ENCODE measurements around the gene RCOR2.

RCOR2 gene

GRCh38 chr11:63907063-63907462 is 9.9 kb downstream of the RCOR2 start:
- DNase-seq = no peak
- TF ChIP-seq GATA1 (IDR thresholded peaks at IDR 0.05; ENCODE audit: low read depth, low read length) (no peak), POLR2A (IDR thresholded peaks at IDR 0.05; ENCODE audit: low read length) (no peak)

GRCh38 chr11:63906585-63906984 is 10.4 kb downstream of the RCOR2 start:
- TF ChIP-seq POLR2A (IDR thresholded peaks at IDR 0.05; ENCODE audit: low read length) (no peak), GATA1 (IDR thresholded peaks at IDR 0.05; ENCODE audit: low read depth, low read length) (no peak)
- DNase-seq = peak; percentile 45 to 68

- no peak for DNase-seq
- TF ChIP-seq GATA1 (IDR thresholded peaks at IDR 0.05; ENCODE audit: low read depth, low read length) = no peak
- TF ChIP-seq POLR2A (IDR thresholded peaks at IDR 0.05; ENCODE audit: low read length) = no peak
Observed at GRCh38 chr11:63906087-63906486, 10.9 kb downstream of the RCOR2 start.

- TF ChIP-seq GATA1 (IDR thresholded peaks at IDR 0.05; ENCODE audit: low read depth, low read length) = no peak
- no peak for TF ChIP-seq POLR2A (IDR thresholded peaks at IDR 0.05; ENCODE audit: low read length)
- no peak for DNase-seq
Observed at GRCh38 chr11:63905179-63905578, 11.8 kb downstream of the RCOR2 start.

GRCh38 chr11:63904743-63905142 is 12.2 kb downstream of the RCOR2 start:
- TF ChIP-seq POLR2A (IDR thresholded peaks at IDR 0.05; ENCODE audit: low read length) = no peak
- no peak for DNase-seq

GRCh38 chr11:63903884-63904283 is 13.1 kb downstream of the RCOR2 start:
- no peak for DNase-seq
- no peak for TF ChIP-seq GATA1 (IDR thresholded peaks at IDR 0.05; ENCODE audit: low read depth, low read length)

- peak; percentile 50 to 59 for DNase-seq
- TF ChIP-seq POLR2A (IDR thresholded peaks at IDR 0.05; ENCODE audit: low read length) = no peak
- no peak for TF ChIP-seq GATA1 (IDR thresholded peaks at IDR 0.05; ENCODE audit: low read depth, low read length)
Observed at GRCh38 chr11:63901660-63902059, 15.3 kb downstream of the RCOR2 start.

- no peak for DNase-seq
- no peak for TF ChIP-seq GATA1 (IDR thresholded peaks at IDR 0.05; ENCODE audit: low read depth, low read length)
- TF ChIP-seq POLR2A (IDR thresholded peaks at IDR 0.05; ENCODE audit: low read length) = no peak
Observed at GRCh38 chr11:63897459-63898146, 19.4 kb downstream of the RCOR2 start.

GRCh38 chr11:63896071-63896470 is 20.9 kb downstream of the RCOR2 start:
- DNase-seq = no peak
- TF ChIP-seq POLR2A (IDR thresholded peaks at IDR 0.05; ENCODE audit: low read length) (no peak), GATA1 (IDR thresholded peaks at IDR 0.05; ENCODE audit: low read depth, low read length) (no peak)

GRCh38 chr11:63893355-63893754 is 23.6 kb downstream of the RCOR2 start:
- no peak for DNase-seq
- TF ChIP-seq GATA1 (IDR thresholded peaks at IDR 0.05; ENCODE audit: low read depth, low read length) = no peak

GRCh38 chr11:63892228-63892627 is 24.7 kb downstream of the RCOR2 start:
- TF ChIP-seq POLR2A (IDR thresholded peaks at IDR 0.05; ENCODE audit: low read length) (no peak), GATA1 (IDR thresholded peaks at IDR 0.05; ENCODE audit: low read depth, low read length) (no peak)
- no peak for DNase-seq

GRCh38 chr11:63890368-63890767 is 26.6 kb downstream of the RCOR2 start:
- no peak for DNase-seq
- TF ChIP-seq GATA1 (IDR thresholded peaks at IDR 0.05; ENCODE audit: low read depth, low read length) (no peak), POLR2A (IDR thresholded peaks at IDR 0.05; ENCODE audit: low read length) (no peak)

GRCh38 chr11:63889344-63889743 is 27.6 kb downstream of the RCOR2 start:
- no peak for DNase-seq
- TF ChIP-seq GATA1 (IDR thresholded peaks at IDR 0.05; ENCODE audit: low read depth, low read length) = no peak
- no peak for TF ChIP-seq POLR2A (IDR thresholded peaks at IDR 0.05; ENCODE audit: low read length)

GRCh38 chr11:63888170-63889086 is 28.5 kb downstream of the RCOR2 start:
- peak; percentile 54 to 63 for DNase-seq

More at GRCh38 chr11:63888170-63889086, 28.5 kb downstream of the RCOR2 start:
- no peak for TF ChIP-seq GATA1 (IDR thresholded peaks at IDR 0.05; ENCODE audit: low read depth, low read length)
- no peak for TF ChIP-seq POLR2A (IDR thresholded peaks at IDR 0.05; ENCODE audit: low read length)

Data from erythroblast (primary cell).